ENCODE measurements around the gene DGCR2. TPM values are rescaled to one million over a fixed set of nuclear protein-coding genes. Genes with fewer than 3 reads are reported as not detected.
"Not testable (repeated sequence)": the region's sequence is repeated elsewhere in the genome, so short reads cannot be mapped to it uniquely, and the experiment has no call there.

The DGCR2 gene
- total RNA-seq, 1 donor from 2014 or later = 50.0 TPM

DNA sequence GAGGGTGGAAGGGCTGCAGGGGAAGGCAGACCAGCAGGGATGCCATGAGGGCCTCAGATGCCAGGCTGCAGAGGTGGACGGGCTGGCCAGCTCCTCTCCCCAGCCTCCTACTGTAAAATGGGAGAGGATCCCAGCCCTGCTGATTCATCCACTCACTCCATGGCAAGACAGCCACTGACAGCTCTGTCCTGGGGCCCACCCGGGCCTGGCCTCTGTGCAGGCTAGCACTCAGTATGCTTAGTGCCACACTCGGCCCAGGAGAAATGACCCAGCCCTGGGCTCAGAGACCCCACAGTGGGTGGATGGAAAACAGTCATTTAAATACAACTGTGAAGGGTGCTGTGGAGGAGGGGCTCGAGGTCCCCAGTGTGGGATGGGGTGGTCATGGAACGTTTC, 94.2 kb downstream of the DGCR2 start:
- peaks cover 10% of the 10 kb centered on the region for H3K27me3 ChIP-seq (ENCODE audit: control insufficient read depth, insufficient read depth, low read length)
- FAIRE-seq; H3K36me3 ChIP-seq (ENCODE audit: control insufficient read depth, insufficient read depth, low read length); H3K4me3 ChIP-seq (ENCODE audit: low read depth, low read length); DNase-seq (ENCODE audit: low read depth): not testable (repeated sequence)

DNA sequence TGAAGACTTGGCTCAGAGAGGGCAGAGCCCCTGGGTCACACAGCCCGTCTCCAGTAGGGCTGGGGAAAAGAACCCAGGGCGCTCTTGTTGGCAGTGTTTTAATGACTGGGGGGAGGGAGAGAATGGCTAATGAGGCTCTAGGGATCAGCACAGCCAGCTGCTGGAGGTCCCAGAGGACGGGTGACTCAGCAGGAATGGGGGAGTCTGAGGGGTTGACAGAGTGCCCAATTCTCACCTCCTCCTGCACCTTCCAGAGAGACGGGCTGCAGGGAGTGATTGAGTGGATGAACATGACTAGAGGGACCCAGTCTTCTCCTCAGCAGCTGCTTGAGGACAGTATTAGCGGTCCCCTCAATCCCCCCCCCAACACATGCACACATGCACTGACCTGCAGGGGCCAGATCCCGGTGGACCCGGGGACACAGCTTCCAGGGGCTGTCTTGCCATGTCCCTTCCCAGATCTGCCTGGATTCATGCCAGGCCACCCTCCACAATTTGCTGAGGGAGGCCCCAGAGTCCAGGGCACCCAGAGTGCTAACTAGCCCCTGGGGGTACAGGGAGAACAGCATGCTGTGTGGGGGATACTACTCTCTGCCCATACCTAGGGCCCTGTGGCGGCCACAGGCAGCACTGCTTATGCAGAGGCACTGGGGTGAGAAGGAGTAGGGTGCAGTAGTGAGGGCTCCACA, 94.7 kb downstream of the DGCR2 start:
- H3K27me3 ChIP-seq (ENCODE audit: control insufficient read depth, insufficient read depth, low read length) = peaks cover 12% of the 10 kb centered on the region
- FAIRE-seq; DNase-seq (ENCODE audit: low read depth); H3K36me3 ChIP-seq (ENCODE audit: control insufficient read depth, insufficient read depth, low read length); H3K4me3 ChIP-seq (ENCODE audit: low read depth, low read length): not testable (repeated sequence)

DNA sequence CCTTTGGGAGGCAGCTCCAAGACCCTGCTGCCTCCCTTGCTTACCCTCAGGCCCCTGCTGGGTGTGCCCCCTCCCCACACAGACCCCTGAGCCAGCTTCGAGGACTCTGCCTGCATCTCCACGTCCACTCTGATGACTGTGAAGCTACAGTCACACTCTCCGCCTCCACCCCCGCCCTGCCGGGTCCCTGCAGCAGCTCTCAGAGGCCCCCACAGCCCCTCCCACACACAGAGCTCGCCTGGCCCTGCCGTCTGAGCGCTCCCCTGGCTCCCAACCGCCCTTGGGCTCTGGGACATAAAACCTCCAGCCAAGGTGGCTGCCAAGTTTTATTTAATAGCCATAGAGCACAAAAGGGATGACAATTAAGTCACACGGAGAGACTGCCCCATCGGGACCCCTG, 96.1 kb downstream of the DGCR2 start:
- DNase-seq (ENCODE audit: low read depth); H3K36me3 ChIP-seq (ENCODE audit: control insufficient read depth, insufficient read depth, low read length); H3K4me3 ChIP-seq (ENCODE audit: low read depth, low read length); FAIRE-seq: not testable (repeated sequence)
- peaks cover 12% of the 10 kb centered on the region for H3K27me3 ChIP-seq (ENCODE audit: control insufficient read depth, insufficient read depth, low read length)

DNA sequence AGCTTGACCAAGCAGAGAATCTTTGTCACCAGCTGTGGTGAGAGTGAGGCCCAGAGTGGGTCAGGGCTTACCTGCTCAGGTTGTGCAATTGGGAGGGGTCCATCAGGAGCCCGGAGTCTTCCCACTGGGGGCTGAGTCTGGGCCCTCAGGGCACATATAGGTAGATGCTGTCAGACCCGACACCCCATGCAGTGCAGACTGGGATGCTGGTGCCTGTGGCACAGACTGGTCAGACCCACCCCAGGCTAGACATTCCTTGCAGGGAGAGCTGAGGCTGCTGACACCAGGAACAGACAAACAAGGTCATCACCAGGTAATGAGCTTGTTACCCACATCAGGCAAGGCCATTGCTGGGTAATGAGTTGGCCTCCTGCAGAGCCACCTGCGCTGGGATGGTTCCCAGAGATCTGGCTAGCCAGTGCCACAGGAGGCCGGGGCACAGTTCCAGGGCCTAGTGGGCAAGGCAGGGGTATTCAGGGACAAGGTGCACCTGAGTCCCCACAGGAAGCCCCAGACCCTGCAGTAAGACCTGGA, 97.2 kb downstream of the DGCR2 start:
- not testable (repeated sequence) for H3K27me3 ChIP-seq (ENCODE audit: control insufficient read depth, insufficient read depth, low read length); DNase-seq (ENCODE audit: low read depth); FAIRE-seq; H3K36me3 ChIP-seq (ENCODE audit: control insufficient read depth, insufficient read depth, low read length); H3K4me3 ChIP-seq (ENCODE audit: low read depth, low read length)

DNA sequence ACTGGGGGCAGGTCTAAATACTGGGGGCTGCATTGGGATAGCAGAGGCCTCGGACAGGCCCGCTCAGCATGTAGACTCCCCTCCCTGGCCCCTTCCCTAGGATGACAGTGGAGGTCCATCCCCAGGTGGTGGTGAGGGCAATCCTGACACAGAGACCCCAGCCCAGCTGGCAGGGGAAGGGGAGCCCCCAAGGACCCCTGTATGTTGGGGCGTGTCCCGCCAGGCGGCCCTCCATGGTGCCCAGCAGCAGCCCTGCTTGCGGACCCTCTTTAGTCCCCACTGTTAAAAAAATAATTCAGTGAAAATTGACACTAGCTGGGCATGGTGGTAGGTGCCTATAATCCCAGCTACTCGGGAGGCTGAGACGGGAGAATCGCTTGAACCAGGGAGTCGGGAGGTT, 98.3 kb downstream of the DGCR2 start:
- not testable (repeated sequence) for DNase-seq (ENCODE audit: low read depth); FAIRE-seq; H3K36me3 ChIP-seq (ENCODE audit: control insufficient read depth, insufficient read depth, low read length); H3K27me3 ChIP-seq (ENCODE audit: control insufficient read depth, insufficient read depth, low read length); H3K4me3 ChIP-seq (ENCODE audit: low read depth, low read length)

DNA sequence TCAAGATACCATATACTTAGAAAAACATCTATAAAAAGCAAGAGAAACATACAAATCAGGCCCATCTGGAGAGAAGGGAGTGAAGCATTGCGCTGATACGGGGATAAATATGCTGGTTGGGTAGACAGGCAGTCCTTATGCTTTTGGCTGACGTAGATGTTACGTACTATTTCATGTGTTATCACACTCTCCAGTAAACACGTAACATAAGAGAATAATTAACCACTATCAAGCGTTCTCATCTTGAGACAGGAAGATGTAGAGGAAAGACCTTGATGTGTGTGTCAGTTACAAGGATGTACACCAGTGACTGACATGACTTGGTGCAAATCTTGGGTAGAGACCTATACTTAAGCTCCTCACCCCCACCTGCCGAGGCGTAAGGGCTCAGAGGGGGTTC, 99.5 kb downstream of the DGCR2 start:
- no peak for FAIRE-seq
- TF ChIP-seq, protein P1, sequence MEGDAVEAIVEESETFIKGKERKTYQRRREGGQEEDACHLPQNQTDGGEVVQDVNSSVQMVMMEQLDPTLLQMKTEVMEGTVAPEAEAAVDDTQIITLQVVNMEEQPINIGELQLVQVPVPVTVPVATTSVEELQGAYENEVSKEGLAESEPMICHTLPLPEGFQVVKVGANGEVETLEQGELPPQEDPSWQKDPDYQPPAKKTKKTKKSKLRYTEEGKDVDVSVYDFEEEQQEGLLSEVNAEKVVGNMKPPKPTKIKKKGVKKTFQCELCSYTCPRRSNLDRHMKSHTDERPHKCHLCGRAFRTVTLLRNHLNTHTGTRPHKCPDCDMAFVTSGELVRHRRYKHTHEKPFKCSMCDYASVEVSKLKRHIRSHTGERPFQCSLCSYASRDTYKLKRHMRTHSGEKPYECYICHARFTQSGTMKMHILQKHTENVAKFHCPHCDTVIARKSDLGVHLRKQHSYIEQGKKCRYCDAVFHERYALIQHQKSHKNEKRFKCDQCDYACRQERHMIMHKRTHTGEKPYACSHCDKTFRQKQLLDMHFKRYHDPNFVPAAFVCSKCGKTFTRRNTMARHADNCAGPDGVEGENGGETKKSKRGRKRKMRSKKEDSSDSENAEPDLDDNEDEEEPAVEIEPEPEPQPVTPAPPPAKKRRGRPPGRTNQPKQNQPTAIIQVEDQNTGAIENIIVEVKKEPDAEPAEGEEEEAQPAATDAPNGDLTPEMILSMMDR (IDR thresholded peaks at IDR 0.05; ENCODE audit: insufficient read depth, low read length, severe bottlenecking) = no peak
- H3K4me3 ChIP-seq (ENCODE audit: low read depth, low read length) = no peak overlapping the region

DNA sequence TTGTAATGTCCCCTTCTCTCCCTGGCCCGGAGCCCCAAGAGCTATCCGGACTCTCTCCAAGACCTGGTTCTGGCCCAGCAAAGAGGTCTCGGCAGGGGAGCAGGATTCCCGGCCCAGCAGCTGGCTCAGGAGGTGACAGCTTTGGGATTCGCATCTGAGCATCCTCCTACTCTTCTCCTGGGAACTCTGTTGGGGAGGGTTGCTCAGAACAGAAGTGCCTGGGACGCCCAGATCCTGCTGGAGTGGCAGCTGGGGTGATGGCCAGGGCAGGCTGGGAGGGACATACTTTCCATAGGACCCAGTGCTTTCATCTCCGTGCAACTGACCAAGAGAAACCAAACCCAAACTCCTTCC, 102.6 kb downstream of the DGCR2 start:
- FAIRE-seq = no peak
- TF ChIP-seq, protein P1 (IDR thresholded peaks at IDR 0.05; ENCODE audit: insufficient read depth, low read length, severe bottlenecking) = no peak
- peaks cover 2% of the 10 kb centered on the region for H3K27me3 ChIP-seq (ENCODE audit: control insufficient read depth, insufficient read depth, low read length)

More for the DNA sequence above, 99.5 kb downstream of the DGCR2 start:
- no peak for DNase-seq (ENCODE audit: low read depth)
- peaks cover 6% of the 10 kb centered on the region for H3K27me3 ChIP-seq (ENCODE audit: control insufficient read depth, insufficient read depth, low read length)
- H3K36me3 ChIP-seq (ENCODE audit: control insufficient read depth, insufficient read depth, low read length) = no peaks in the 10 kb centered on the region

DNA sequence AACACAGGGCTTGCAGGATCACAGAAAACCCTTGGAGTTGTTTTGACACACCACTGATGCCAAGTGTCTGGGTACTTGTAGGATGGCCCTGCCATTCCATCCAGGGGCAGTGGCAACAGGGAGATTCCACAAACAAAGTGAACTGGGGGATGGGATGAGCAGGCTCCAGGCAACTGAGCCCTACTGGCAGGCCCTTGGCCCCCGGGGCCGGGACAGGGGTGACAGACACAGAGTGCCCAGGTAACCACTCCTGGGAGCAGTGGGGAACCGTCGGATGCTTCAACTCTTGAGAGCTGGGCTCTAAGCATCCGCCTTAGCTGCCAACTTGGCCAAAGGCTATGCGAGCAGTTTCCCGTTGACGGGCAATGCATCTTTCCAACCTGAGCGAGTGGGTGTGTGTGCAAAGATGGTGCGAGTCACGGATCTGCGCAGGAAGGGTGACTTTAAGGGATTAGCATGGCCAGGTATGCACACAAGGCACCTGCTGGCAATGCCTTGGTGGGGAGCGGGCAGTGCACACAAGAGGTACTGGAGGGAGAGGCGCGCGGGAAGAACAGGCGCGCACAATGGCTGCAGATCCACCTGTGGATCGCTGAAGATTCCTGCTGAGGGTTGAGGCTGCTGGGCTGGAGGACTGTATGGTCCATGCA, 103.1 kb downstream of the DGCR2 start:
- DNase-seq (ENCODE audit: low read depth) = no peak
- no peak overlapping the region for H3K4me3 ChIP-seq (ENCODE audit: low read depth, low read length)
- H3K36me3 ChIP-seq (ENCODE audit: control insufficient read depth, insufficient read depth, low read length) = no peaks in the 10 kb centered on the region
- TF ChIP-seq, protein P1 (IDR thresholded peaks at IDR 0.05; ENCODE audit: insufficient read depth, low read length, severe bottlenecking) = no peak
- FAIRE-seq = no peak
- peaks cover 2% of the 10 kb centered on the region for H3K27me3 ChIP-seq (ENCODE audit: control insufficient read depth, insufficient read depth, low read length)

More for the DNA sequence above, 102.6 kb downstream of the DGCR2 start:
- Histone ChIP-seq H3K36me3 (ENCODE audit: control insufficient read depth, insufficient read depth, low read length) (no peaks in the 10 kb centered on the region), H3K4me3 (ENCODE audit: low read depth, low read length) (no peak overlapping the region)
- DNase-seq (ENCODE audit: low read depth) = no peak

Data from bronchial epithelial cell (primary cell).